MM.1S (cell line): Measurements from ENCODE around the gene GPHN.

Experiments
- EZH2phosphoT487 ChIP-seq: fragments of 300-600 bp; sonication (generic); IDR thresholded peaks from 2 replicates; pipeline ENCODE4 v1.6.1; 2018; ENCODE audit warnings: antibody characterized with exemption, low read length
- TF ChIP-seq, protein P1 (sequence below): fragments of 300-600 bp; sonication (generic); IDR thresholded peaks from 2 replicates; pipeline ENCODE4 v1.5.1; 2016; ENCODE audit warnings: antibody characterized with exemption, low read length, mixed read lengths

DNA sequence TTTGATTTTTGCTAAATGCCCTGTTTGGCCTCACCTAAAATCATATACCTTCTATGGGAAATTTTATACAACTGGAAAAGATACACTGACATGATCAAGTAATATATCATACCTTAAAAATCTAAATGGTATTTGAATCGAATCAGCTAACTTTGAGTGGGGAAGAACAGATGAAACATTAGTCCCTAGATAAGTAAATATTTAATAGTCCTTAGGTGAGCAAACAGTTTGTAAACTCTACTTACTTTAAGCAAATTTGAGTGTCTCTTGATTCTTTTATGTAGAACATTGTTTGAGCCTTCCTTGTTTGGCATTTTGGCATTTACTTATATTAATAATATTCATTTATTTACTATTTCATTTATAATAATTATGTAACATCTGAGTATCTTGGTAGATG, 485.6 kb downstream of the GPHN start:
- TF ChIP-seq, protein P1, sequence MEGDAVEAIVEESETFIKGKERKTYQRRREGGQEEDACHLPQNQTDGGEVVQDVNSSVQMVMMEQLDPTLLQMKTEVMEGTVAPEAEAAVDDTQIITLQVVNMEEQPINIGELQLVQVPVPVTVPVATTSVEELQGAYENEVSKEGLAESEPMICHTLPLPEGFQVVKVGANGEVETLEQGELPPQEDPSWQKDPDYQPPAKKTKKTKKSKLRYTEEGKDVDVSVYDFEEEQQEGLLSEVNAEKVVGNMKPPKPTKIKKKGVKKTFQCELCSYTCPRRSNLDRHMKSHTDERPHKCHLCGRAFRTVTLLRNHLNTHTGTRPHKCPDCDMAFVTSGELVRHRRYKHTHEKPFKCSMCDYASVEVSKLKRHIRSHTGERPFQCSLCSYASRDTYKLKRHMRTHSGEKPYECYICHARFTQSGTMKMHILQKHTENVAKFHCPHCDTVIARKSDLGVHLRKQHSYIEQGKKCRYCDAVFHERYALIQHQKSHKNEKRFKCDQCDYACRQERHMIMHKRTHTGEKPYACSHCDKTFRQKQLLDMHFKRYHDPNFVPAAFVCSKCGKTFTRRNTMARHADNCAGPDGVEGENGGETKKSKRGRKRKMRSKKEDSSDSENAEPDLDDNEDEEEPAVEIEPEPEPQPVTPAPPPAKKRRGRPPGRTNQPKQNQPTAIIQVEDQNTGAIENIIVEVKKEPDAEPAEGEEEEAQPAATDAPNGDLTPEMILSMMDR: no peak
- TF ChIP-seq EZH2phosphoT487: no peak
